Esophagus squamous epithelium (tissue), 4 donors: ENCODE measurements around the gene BIRC6.
"Not testable (repeated sequence)": the region's sequence is repeated elsewhere in the genome, so short reads cannot be mapped to it uniquely, and the experiment has no call there.

ENCODE experiments used
- POLR2A ChIP-seq, 4 donors: fragments of 450-650 bp; IDR thresholded peaks; one replicate each; pipeline ENCODE4 v1.6.1; 2017; ENCODE audit warnings: antibody characterized with exemption in 4 of 4, mild to moderate bottlenecking in 4 of 4, moderate library complexity in 3 of 4
- TF ChIP-seq, protein P1 (sequence below), 6 experiments: fragments of 450-650 bp in 4 of 6; fragments of 200-600 bp in 2 of 6; sonication (generic) in 2 of 6; IDR thresholded peaks; one replicate each; pipeline ENCODE4 v1.5.1; 2016 to 2019; ENCODE audit warnings: antibody characterized with exemption in 6 of 6, mild to moderate bottlenecking in 4 of 6, moderate library complexity in 4 of 6

DNA sequence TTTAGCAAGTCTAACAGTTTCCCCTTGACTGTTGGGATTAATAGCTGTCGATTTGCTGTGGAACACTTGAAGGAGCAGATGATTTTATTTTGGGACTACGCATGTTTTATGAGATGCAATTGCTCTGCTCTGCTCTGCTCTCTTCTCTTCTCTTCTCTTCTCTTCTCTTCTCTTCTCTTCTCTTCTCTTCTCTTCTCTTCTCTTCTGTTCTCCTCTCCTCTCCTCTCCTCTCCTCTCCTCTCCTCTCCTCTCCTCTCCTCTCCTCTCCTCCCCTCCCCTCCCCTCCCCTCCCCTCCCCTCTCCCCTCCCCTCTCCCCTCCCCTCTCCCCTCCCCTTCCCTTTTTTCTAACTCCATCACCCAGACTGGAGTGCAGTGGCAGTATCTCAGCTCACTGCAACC is 104.0 kb downstream of the BIRC6 start:
- TF ChIP-seq, protein P1, sequence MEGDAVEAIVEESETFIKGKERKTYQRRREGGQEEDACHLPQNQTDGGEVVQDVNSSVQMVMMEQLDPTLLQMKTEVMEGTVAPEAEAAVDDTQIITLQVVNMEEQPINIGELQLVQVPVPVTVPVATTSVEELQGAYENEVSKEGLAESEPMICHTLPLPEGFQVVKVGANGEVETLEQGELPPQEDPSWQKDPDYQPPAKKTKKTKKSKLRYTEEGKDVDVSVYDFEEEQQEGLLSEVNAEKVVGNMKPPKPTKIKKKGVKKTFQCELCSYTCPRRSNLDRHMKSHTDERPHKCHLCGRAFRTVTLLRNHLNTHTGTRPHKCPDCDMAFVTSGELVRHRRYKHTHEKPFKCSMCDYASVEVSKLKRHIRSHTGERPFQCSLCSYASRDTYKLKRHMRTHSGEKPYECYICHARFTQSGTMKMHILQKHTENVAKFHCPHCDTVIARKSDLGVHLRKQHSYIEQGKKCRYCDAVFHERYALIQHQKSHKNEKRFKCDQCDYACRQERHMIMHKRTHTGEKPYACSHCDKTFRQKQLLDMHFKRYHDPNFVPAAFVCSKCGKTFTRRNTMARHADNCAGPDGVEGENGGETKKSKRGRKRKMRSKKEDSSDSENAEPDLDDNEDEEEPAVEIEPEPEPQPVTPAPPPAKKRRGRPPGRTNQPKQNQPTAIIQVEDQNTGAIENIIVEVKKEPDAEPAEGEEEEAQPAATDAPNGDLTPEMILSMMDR (IDR thresholded peaks at IDR 0.05): not testable (repeated sequence)
- TF ChIP-seq POLR2A (IDR thresholded peaks at IDR 0.05): not testable (repeated sequence)
